ENCODE measurements around the gene P3R3URF. TPM values are rescaled to one million over a fixed set of nuclear protein-coding genes. Genes with fewer than 3 reads are reported as not detected.

P3R3URF gene
- total and polyA plus RNA-seq, 9 of the 15 experiments (the other 6 are each of a cell fraction or from before 2014, with no cell fraction given), result not detected

DNA sequence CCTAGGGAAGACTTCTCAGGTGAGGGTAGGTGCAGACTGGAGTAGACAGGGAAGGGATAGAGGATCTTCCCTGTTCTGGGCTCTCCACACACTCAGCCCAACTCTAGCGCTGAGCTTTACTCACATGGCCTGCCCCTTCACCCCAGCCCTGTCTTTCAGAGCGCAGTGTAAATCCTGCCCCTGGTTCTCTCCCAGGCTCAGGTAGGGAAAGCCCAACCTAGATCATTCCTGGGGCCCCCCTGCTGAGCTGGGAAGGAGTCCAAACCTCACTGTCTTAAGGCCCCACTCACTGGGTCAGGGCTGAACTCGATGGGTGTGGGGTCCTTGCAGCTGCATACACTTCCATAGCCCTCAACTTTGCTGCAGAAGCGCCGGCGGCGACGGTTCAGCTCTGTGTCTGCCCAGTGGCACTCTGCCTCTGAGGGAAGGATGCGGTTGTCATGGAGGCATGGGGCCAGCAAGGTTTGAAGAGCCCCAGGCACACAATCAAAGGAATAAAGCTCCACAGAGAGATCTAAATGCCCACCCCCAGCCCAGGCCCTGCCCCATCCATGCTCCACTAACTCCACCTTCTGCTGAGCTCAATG is 17.8 kb upstream of the P3R3URF start:
- Histone ChIP-seq H3K36me3 (ENCODE audit: control insufficient read depth, insufficient read depth, low read length) (peaks cover 72% of the 10 kb centered on the region), H3K9me1 (ENCODE audit: control insufficient read depth, insufficient read depth, low read length) (no peaks in the 10 kb centered on the region), H3K27me3 (ENCODE audit: control insufficient read depth in 2 of 2, insufficient read depth in 2 of 2, low read length in 2 of 2) (no peaks in the 10 kb centered on the region), H3K27ac (ENCODE audit: extremely low read depth, low read depth, low read length) (no peak overlapping the region), H3K4me3 (no peak overlapping the region), H3K4me2 (ENCODE audit: insufficient read depth, low read length) (no peak overlapping the region), H3K9me3 (replicated peaks; ENCODE audit: control insufficient read depth, insufficient read depth, low read depth, low read length) (no peaks in the 10 kb centered on the region), H3K4me1 (replicated peaks in 1 of 2; ENCODE audit: control insufficient read depth in 2 of 2, insufficient read depth in 2 of 2, low read length in 2 of 2) (peaks cover 8 to 24% of the 10 kb centered on the region in 2 experiments), H2AFZ (ENCODE audit: low read depth, low read length) (no peak overlapping the region), H3K79me2 (ENCODE audit: control insufficient read depth, insufficient read depth, low read length) (peaks cover 13% of the 10 kb centered on the region), H3K9ac (ENCODE audit: insufficient read depth in 1 of 2, low read depth in 2 of 2, low read length in 2 of 2) (peak overlapping the region in 1 of 2 experiments; percentile 28; a peak in 1 of 4 replicates), H4K20me1 (replicated peaks; ENCODE audit: control insufficient read depth, insufficient read depth, low read length) (no peaks in the 10 kb centered on the region)
- in situ Hi-C loops (cut with MboI), result loop anchor here (25.0 kb wide), 1 partner anchor 557 kb away; no protein-coding TSS in a partner anchor
- ChIA-PET CTCF (ENCODE audit: low intra/inter-chr PET ratio) (no interaction called here), POLR2A (interaction anchor here (0.5 to 1.6 kb wide), 7 partner anchors 9 to 181 kb away, joined by 3 to 5 read pairs (median 3); partner anchors contain the start of gene NSUN4)
- BruUV-seq (replicated peaks), result no TSS peak
- intact Hi-C loops (cut with micrococcal nuclease), result no loop called here
- TF ChIP-seq, protein P1, sequence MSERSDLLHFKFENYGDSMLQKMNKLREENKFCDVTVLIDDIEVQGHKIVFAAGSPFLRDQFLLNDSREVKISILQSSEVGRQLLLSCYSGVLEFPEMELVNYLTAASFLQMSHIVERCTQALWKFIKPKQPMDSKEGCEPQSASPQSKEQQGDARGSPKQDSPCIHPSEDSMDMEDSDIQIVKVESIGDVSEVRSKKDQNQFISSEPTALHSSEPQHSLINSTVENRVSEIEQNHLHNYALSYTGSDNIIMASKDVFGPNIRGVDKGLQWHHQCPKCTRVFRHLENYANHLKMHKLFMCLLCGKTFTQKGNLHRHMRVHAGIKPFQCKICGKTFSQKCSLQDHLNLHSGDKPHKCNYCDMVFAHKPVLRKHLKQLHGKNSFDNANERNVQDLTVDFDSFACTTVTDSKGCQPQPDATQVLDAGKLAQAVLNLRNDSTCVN (CRISPR knock-in tag; IDR thresholded peaks at IDR 0.05), result no peak
- TF ChIP-seq RBFOX2 (IDR thresholded peaks at IDR 0.05; ENCODE audit: low read depth, low read length) (peak; percentile 36; the same call in 1 of the 2 replicates), FOXM1 (IDR thresholded peaks at IDR 0.05; ENCODE audit: low read depth) (no peak), FOXM1 (CRISPR knock-in tag; IDR thresholded peaks at IDR 0.05; ENCODE audit: low read depth) (no peak)
- no peak for FAIRE-seq
- peak in 1 of 4 experiments; percentile 11 for DNase-seq (ENCODE audit: extremely low read depth in 1 of 4, low spot score in 3 of 4)
- ATAC-seq, result no peak
- 87% methylated on average over 9 of the region's 9 CpGs for WGBS (ENCODE audit: insufficient coverage, low coverage, missing lambda C conversion rate)
